ENCODE measurements around the gene SLC39A3.

SLC39A3 gene

DNA sequence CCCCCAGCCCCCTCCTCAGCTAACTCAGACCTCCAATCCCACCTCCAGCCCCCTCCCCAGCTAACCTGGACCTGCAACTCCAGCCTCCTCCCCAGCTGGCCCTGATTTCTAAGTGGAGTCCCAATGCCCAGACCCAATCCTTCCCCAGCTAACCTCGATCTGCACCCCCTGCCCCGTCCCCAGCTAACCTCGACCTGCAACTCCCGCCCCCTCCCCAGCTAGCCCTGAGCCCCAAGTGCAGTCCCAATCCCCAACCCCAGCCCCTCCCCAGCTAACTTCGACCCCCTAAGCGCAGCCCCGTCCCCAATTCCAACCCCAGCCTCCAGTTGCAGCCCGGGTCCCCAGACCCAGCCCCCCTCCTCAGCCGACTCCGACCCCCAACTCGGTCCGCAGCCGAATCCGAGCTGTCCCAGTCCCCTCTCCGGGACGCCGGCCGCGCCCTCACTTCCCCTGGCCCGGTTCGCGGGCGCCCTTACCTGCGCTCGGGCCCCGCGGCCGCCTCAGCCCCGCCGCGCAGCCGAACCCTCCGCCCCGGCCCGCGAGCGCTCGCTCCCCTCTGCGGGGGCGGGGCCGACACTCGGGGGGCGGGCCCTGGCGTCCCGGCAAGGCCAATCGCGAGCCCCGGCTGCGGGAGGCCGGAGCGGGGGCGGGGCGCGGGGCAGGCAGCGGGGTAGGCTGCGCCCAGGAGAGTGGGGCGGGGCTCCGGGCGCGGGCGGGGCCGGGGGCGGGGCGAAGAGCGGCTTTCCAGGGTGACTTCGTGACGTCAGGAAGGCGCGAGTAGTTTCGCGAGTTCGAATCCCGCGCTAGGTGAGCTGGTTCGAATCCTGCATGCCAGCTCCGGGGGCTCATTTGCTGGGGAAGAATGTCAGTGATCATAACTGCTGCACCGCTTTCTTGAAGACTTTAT lies 37.4 kb downstream of the SLC39A3 start, which contains the start of gene GNG7:
Gene GNG7, minus strand, starts transcription at position 525 of the 907 bp plus-strand sequence. CDS start 182,006 bp downstream, outside the sequence.
- peak; percentile 46 for DNase-seq (ENCODE audit: low read depth)

DNA sequence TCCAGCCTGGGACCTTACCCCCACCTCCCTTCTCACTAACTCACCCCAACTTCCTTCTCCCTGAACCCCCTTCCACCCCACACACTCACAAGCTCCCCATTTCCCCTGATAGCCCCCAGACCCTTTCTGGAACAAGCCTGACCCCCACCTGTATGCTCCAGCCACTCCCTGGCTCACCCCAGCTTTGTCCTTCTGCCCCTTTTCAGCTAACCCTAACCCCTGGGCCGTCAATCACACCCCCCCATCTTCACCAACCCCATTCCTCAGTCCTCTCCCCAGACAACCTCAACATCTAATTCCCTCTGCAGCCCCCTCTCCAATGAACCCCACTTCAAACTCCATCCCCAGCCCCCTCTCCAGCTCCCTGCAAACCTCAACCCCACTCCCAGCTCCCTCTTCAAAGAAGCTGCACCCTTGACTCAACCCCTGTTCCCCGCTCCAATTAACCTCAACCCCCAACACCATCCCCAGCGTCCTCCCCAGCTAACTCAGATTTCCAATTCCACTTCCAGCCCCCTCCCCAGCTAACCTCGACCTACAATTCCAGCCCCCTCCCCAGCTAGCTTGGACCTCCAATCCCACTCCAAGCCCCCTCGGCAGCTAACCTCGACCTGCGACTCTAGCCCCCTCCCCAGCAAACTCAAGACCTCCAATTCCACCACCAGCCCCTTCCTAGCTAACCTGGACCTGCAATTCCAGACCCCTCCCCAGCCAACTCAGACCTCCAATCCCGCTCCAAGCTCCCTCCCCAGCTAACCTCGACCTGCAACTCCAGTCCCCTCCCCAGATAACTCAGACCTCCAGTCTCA lies 38.3 kb downstream of the SLC39A3 start:
- no peak for DNase-seq (ENCODE audit: low read depth)

DNA sequence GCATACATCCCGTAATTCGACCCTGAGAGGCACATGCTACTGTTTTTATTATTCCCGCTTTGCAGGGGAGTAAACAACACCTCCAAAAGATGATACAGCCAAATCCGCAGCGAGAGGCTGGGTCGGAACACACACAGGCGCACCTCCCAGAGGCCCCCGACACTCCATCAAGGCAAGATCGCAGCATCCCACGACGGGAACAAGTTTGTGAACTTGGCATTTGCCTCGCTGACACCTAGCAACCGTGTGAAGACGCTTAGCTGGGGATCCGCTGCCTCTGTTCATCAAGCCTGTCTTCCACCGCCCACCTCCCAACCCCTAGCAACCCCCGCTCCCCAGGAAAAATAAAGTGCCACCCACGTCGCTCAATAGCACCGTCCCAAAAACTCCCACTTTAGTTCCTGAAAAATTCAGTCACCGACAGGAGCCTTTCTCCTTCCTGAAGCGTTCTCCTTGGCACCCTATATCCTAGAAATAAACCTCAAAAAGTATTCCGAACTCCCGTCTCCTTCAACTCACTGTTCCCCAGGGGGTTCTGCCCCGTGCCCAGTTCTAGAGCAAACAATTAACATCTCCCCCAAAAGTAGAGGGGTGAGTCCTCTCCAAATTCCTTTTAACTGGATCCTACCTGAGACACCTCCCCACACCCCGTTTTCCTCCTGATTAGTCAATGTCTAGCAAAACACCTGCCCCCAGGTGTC lies 39.0 kb downstream of the SLC39A3 start:
- DNase-seq (ENCODE audit: low read depth) = no peak

DNA sequence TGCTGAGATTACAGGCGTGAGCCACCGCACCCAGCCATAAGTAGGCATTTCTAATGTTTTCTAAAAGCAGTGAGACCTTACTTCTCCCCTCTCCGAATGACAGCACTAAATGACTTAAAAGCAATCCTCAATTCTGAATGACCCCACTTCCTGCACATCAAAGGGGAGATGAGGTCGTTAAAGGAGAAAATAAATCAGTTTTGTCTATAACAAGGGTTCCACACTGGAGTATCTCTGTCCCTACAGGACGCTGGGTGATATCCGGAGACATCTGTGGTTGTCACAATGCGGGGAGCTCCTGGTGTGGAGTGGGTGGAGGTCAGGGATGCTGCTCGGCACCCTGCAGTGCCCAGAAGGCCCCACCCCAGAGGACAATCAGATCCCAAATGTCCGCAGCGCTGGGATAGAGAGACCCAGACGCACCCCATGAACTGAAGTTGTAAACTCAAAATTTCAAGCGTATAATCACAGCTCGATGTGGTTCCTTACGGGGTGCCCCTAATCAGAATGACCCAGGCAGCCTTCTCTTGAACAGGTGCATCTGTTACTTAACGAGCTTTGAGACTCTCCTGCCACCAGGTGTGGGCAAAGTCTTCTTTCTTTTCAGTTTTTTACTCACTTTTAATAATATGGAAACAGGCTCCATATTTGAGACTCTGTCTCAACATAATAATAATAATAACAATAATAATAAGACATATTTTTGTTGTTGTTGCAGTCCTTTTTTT lies 40.2 kb downstream of the SLC39A3 start:
- no peak for DNase-seq (ENCODE audit: low read depth)

DNA sequence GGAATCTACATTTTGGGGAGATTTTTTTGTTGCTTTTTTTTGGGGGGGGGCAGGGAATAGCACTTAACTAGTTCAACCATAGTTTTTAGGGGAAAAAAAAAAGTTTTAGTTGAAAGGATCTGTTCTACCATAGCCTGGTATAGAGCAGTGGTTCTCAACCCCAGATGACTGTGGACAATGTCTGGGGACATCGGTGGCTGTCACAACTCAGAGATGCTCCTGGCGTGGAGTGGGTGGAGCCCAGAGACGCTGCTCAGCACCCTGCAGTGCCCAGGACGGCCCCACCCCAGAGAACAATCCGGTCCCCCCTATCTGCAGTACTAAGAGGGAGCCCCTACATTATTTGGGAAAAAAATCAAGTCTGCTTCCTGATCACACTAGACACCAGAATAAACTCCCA lies 45.6 kb downstream of the SLC39A3 start:
- DNase-seq (ENCODE audit: low read depth) = no peak

DNA sequence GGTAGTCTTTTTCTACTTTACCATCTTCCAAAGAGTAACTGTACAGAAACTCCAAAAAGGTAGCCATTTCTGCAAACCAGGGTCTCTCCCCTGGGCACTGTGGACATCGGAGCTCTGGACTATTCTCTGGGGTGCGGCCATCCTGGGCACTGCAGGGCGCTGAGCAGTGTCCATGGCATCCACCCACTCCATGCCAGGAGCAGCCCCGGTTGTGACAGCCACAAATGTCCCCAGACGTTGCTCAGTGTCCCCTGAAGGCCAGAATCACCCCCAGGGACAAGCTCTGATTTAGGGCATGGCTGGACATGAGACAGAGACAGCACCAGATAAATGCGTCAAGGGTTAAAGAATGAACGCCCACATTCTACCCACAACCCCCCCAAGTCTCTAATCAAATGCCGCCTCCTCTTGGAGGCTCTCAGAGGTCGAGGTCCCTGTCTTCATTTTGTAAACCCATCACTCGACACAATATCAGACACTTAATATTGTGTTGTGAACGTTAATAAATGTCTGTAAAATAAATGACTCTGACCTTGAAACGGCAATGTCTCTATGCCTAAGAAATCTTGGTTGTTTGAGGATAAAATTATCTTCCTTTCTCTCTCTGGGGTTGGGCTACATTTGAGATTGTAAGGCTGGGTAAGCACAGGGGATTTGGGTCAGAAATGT lies 46.2 kb downstream of the SLC39A3 start:
- no peak for DNase-seq (ENCODE audit: low read depth)

DNA sequence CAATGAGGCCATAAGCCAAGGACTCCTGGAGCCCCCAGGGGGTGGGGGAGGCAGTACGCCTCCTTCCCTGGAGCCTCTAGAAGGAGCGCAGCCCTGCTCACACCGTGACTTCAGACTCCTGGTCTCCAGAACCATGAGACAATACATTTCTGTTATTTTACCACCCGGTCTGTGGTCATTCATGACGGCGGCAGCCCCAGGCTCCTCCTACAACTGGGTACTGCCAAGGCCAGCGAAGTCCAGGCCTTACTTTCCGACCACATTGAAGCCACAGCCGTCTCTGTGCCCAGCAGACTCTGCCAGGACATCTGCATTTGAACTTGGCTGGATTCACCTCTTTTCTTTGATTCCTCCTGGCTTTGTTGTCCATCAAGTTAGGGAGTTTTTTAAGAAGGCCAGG lies 47.9 kb downstream of the SLC39A3 start:
- no peak for DNase-seq (ENCODE audit: low read depth)

DNA sequence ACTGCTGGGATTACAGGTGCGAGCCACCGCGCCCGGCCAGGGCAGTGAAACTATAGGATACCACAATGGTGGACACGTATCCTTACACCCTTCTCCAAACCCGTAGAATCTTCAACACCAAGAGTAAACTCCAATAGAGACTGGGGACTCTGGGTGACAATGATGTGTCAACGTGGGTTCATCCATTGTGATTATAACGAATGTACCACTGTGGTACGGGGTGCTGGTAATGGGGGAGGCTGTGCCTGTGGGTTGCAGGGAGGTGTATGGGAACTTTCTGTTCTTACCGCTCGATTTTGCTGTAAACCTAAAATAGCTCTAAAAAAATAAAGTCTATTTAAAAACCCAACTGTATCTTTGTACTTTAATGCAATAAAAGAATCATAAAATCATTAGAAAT lies 49.0 kb downstream of the SLC39A3 start:
- no peak for DNase-seq (ENCODE audit: low read depth)

DNA sequence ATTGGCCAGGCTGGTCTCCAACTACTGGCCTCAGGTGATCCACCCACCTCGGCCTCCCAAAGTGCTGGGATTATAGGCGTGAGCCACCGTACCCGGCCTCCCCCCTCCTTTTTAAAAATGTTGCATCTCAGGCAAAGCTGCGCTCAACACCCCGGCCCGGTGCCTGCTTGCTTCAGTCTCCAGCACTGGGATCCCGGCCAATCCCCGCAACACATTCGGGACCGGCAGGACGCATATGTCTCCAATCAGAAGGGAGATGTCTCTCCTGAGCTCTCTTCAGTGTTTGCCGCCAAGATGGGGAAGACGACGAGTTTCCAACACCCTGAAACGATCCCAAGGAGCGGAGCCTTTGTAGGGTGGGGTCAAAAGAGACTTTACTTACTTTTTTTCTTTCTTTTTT lies 53.5 kb downstream of the SLC39A3 start:
- DNase-seq (ENCODE audit: low read depth) = no peak

DNA sequence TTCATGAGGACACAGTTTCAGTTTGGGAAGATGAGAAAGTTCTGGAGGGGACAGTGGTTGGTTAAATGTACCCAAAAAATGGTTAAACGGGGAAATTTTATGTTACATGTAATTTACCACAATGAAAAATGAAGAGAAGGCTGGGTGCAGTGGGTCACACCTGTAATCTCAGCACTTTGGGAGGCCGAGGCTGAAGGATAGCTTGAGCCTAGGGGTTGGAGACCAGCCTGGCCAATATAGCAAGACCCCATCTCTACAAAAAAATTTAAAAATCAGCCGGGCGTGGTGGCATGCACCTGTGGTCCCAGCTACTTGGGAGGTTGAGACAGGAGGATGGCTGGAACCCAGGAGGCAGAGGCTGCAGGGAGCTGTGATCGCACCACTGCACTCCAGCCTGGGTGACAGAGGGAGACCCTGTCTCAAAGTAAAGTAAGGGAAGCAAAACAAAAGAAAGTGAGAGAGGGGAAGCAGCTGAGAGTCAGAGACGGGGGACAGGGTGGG lies 54.6 kb downstream of the SLC39A3 start:
- no peak for DNase-seq (ENCODE audit: low read depth)

DNA sequence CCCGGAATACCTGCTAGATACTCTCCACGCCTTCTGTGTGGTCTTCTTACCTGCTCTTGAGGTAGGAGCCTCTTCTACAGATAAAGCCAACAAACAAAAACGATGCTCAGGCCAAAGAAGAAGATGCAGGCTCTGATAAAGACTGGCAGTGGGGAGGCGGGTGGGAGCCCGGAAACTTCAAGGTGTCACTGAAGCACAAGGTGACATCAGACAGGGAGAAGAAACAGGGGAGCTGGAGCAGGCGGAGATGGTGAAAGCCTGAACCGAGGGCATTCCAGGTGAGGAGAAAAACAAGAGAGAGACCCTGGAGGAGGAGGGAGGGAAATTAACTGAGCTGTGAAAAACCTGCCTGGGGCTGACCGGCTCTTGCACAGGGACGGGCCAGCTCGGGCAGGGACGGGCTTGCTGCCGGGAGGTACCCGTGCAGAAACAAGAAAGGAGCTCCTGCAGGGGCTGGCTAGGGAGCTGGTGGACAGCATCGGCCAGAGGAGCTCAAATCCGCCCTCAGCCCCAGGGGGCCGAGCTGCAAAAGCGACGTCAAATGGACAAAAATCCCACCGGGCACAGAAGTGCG lies 56.3 kb downstream of the SLC39A3 start:
- DNase-seq (ENCODE audit: low read depth) = no peak

Data from GM04504 (cell line).